ENCODE data around the gene CA14.

The CA14 gene

GRCh38 chr1:150273311-150273710, 15.7 kb downstream of the CA14 start (continued):
- no peak for TF ChIP-seq PBX3 (CRISPR knock-in tag; IDR thresholded peaks at IDR 0.05)
- TF ChIP-seq, protein P1, sequence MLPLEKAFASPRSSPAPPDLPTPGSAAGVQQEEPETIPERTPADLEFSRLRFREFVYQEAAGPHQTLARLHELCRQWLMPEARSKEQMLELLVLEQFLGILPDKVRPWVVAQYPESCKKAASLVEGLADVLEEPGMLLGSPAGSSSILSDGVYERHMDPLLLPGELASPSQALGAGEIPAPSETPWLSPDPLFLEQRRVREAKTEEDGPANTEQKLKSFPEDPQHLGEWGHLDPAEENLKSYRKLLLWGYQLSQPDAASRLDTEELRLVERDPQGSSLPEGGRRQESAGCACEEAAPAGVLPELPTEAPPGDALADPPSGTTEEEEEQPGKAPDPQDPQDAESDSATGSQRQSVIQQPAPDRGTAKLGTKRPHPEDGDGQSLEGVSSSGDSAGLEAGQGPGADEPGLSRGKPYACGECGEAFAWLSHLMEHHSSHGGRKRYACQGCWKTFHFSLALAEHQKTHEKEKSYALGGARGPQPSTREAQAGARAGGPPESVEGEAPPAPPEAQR (tag by site-specific recombination; IDR thresholded peaks at IDR 0.05), result no peak
- TF ChIP-seq SP2 (tag by site-specific recombination; IDR thresholded peaks at IDR 0.05), result no peak

GRCh38 chr1:150280138-150280707, 22.6 kb downstream of the CA14 start:
- ChIA-PET CTCF (interaction anchor here (0.9 to 5.8 kb wide), 6 partner anchors 9 to 29 kb away, joined by 3 to 101 read pairs (median 8); partner anchors contain the start of genes APH1A, C1orf54 and CA14), POLR2A (no interaction called here)
- Histone ChIP-seq H3K36me3 (ENCODE audit: control insufficient read depth in 2 of 2, insufficient read depth in 1 of 2, low read length in 2 of 2) (peaks cover 0 to 9% of the 10 kb centered on the region in 2 experiments; a peak in 1 of 3 replicates), H3K9me3 (ENCODE audit: control insufficient read depth, insufficient read depth, low read depth, low read length) (no peaks in the 10 kb centered on the region), H3K4me3 (ENCODE audit: low read depth, low read length) (no peak overlapping the region), H3K4me1 (ENCODE audit: control insufficient read depth, insufficient read depth, low read length) (no peaks in the 10 kb centered on the region), H3K27ac (ENCODE audit: extremely low read depth, low read depth, low read length) (no peak overlapping the region)
- TF ChIP-seq HOXC10 (CRISPR knock-in tag; IDR thresholded peaks at IDR 0.05) (no peak), GLI2 (tag by site-specific recombination; IDR thresholded peaks at IDR 0.05; ENCODE audit: borderline replicate concordance, low read depth) (no peak), ZNF16 (tag by site-specific recombination; IDR thresholded peaks at IDR 0.05; ENCODE audit: low read depth) (no peak), ZNF354C (tag by site-specific recombination; IDR thresholded peaks at IDR 0.05; ENCODE audit: borderline replicate concordance, low read depth) (no peak), ZNF677 (tag by site-specific recombination; IDR thresholded peaks at IDR 0.05) (no peak), ZFP3 (tag by site-specific recombination; IDR thresholded peaks at IDR 0.05; ENCODE audit: low read depth) (no peak), ZNF133 (tag by site-specific recombination; IDR thresholded peaks at IDR 0.05) (no peak), ZNF324 (tag by site-specific recombination; IDR thresholded peaks at IDR 0.05) (no peak), MYNN (tag by site-specific recombination; IDR thresholded peaks at IDR 0.05; ENCODE audit: borderline replicate concordance) (no peak)

- H3K4me3 ChIP-seq (ENCODE audit: low read depth, low read length), result peak overlapping the region; percentile 28; the same call in 1 of the 2 replicates
- no peak overlapping the region; the same call in 1 of the 2 replicates for H3K27ac ChIP-seq (ENCODE audit: extremely low read depth, low read depth, low read length)
- POLR2A ChIA-PET, result interaction anchor here (0.9 to 1.0 kb wide), 3 partner anchors 12 to 45 kb away, joined by 3 to 8 read pairs (median 3); partner anchors contain the start of gene APH1A
- no peak for TF ChIP-seq PRDM6 (tag by site-specific recombination; IDR thresholded peaks at IDR 0.05)
- TF ChIP-seq ZNF2 (tag by site-specific recombination; IDR thresholded peaks at IDR 0.05), result no peak
- no peak for TF ChIP-seq ZFHX2 (tag by site-specific recombination; conservative IDR thresholded peaks at IDR 0.05)
- TF ChIP-seq ZNF654 (tag by site-specific recombination; IDR thresholded peaks at IDR 0.05; ENCODE audit: low read depth), result peak; percentile 75
- TF ChIP-seq, protein P2, sequence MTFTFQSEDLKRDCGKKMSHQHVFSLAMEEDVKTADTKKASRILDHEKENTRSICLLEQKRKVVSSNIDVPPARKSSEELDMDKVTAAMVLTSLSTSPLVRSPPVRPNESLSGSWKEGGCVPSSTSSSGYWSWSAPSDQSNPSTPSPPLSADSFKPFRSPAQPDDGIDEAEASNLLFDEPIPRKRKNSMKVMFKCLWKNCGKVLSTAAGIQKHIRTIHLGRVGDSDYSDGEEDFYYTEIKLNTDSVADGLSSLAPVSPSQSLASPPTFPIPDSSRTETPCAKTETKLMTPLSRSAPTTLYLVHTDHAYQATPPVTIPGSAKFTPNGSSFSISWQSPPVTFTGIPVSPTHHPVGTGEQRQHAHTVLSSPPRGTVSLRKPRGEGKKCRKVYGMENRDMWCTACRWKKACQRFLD (tag by site-specific recombination; IDR thresholded peaks at IDR 0.05), result no peak
- TF ChIP-seq ZNF521 (tag by site-specific recombination; IDR thresholded peaks at IDR 0.05), result no peak
- no peak for TF ChIP-seq ZNF112 (tag by site-specific recombination; IDR thresholded peaks at IDR 0.05)
- no peak for TF ChIP-seq ZNF658 (tag by site-specific recombination; IDR thresholded peaks at IDR 0.05)
- TF ChIP-seq SP2 (tag by site-specific recombination; IDR thresholded peaks at IDR 0.05), result no peak
- 0 out of 2 replicates have a peak, but pooled peaks have one; percentile 36 for TF ChIP-seq ZNF660 (tag by site-specific recombination; IDR thresholded peaks at IDR 0.05)
Measured at GRCh38 chr1:150281221-150281757, 23.7 kb downstream of the CA14 start.

More at GRCh38 chr1:150281221-150281757, 23.7 kb downstream of the CA14 start:
- no peaks in the 10 kb centered on the region for H3K9me3 ChIP-seq (ENCODE audit: control insufficient read depth, insufficient read depth, low read depth, low read length)
- CTCF ChIA-PET, result interaction anchor here (0.6 to 5.8 kb wide), 18 partner anchors 9 to 597 kb away, joined by 3 to 101 read pairs (median 4); partner anchors contain the start of genes APH1A, C1orf54 and CA14
- H3K36me3 ChIP-seq (ENCODE audit: control insufficient read depth in 2 of 2, insufficient read depth in 1 of 2, low read length in 2 of 2), result peaks cover 0 to 8% of the 10 kb centered on the region in 2 experiments; a peak in 1 of 3 replicates
- H3K4me1 ChIP-seq (ENCODE audit: control insufficient read depth, insufficient read depth, low read length), result no peaks in the 10 kb centered on the region
